ENCODE data around the gene OPA3.

Gene OPA3

DNA sequence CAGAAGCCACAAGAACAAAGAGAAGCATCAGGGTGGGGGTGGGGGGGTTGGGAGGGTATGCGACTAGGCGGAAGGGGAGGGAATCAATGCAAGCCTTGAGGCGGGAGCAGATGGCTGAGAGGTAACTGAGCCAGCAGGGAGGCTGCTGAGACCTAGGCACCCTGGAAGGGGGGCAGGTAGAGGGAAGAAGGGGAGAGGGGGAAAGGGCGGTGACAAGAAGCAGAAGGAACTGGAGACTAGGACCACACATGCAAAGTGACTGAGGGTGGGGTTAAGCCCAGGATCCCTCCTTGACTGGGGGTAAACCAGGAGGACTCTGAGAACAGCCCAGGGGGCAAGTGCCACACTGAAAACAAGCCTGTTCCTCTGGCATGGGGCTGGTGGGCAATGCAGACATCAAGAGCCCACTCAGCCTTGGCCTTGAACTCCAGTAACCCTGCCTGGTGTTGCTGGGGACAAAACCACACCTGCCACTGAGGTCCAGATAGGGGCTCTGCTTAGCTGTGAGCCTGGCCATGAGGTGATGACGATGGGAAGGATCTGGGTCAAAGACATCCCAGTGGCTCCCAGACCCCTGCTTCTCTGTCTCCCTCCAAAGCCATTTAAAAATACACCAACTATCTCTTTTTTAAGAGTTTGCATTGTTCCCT, 20.3 kb downstream of the OPA3 start:
- no peak for DNase-seq (ENCODE audit: low spot score)

DNA sequence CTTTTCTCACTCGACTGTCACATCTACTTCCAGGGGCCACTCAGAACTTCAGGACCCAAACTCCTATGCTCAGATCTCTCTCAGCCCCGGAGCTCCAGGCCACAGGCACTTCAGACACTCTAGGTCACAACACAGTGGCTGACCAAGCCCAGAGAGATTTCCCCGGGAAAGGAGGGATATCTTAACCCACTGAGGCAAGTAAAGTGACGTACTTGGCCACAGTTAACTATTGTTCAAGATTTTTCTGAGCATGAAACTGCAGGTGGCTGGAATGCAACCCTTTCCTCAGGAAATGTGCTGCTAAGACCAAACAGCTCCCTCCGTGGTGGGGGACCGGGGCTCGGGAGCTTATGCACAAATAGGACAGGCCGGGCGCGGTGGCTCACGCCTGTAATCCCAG, 23.9 kb downstream of the OPA3 start:
- no peak for DNase-seq (ENCODE audit: low spot score)

DNA sequence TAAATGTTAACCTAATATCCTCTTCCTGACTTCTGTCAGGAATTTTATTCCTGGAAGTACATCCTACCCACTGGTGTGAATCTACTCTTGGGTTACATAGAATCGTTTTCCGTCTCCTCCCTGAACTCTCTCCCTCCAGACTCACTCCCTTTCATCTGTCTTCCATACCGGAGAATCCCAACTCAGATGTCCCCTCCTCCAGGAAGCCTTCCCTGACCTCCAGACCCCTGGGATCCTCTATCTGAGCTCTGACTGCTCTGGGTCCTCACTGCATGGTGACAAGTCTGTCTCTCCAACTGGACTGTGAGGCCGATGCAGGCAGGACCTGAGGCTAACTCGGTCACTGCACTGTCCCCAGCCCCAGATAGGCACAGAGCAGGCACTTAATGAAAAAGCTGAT, 24.6 kb downstream of the OPA3 start:
- no peak for DNase-seq (ENCODE audit: low spot score)

DNA sequence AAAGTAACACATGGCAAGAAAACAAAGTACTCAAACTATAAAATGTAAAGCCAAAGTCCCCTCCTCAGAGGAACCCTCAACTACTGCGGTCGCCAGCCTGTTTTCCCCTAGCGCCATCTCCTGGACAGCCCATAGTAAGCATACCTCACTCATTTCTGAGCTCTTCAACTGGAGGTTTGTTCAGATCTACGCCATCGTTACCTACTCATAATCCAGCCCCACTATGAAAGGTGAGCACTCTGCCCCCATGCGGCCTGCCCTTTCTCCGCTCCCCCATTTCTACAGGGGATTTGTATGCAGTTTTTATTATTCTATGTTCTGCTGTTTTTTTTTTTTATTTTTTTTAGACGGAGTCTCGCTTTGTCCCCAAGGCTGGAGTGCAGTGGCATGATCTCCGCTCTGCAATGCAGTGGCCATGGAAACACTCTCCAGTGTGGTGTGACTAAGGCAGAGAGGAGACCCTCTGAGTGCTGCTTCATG, 26.2 kb downstream of the OPA3 start:
- DNase-seq (ENCODE audit: low spot score) = peak; percentile 52

DNA sequence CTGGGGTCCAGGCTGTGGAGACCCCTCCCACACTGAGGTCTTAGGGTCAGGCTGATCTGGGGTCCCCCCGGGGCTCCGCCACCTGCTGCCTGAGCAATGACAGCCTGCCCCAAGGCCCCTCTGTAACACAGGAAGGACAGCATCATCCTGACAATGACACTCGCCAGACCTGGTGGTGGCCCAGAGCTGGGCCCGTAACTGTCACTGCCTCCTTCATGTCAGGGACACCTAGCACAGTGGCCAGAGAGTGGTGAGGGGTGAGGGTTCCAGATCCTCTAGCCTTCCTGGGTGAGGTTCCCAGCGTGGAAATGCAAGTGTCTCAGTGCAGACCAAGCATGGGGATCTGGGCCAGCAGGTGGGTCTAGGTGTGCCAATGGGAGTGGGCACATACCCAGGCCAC, 27.8 kb downstream of the OPA3 start:
- no peak for DNase-seq (ENCODE audit: low spot score)

DNA sequence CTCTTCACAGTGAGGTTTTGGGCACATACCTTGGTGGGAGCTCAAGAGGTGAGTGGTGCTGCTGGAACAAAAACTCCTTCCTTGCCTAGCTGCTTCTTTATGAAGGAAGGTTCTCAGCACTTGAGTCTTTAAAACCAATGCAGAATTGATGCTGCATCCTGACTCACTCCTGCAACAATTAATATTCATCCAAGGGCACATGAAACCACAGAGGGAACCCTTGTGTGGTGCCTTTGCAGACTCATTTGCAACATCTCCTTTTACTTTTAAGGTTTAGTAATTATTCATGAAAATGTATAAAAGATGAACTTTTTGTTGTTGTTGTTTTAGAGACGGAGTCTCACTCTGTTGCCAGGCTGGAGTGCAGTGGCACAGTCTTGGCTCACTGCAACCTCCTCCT, 30.1 kb downstream of the OPA3 start:
- peak; percentile 10 for DNase-seq (ENCODE audit: low spot score)

DNA sequence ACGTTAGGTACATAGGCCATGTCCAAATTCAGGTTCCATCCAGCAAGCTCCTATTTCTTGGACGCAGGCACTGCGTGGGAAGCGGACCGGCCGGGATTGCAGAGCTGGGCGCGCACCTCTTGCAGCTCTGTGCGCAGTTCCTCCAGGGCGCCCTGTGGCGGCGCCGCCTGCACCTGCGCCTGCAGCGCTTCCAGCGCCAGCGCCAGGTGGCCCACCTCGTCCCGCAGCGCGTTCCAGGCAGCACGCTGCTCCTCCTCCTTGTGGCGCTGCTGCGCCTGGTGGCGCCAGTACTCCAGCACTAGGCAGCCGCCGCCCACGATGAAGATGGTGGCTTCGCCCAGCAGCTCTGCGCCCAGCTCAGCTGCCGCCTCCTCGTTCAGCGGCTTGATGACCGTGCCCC, 31.1 kb downstream of the OPA3 start:
- no peak for DNase-seq (ENCODE audit: low spot score)

DNA sequence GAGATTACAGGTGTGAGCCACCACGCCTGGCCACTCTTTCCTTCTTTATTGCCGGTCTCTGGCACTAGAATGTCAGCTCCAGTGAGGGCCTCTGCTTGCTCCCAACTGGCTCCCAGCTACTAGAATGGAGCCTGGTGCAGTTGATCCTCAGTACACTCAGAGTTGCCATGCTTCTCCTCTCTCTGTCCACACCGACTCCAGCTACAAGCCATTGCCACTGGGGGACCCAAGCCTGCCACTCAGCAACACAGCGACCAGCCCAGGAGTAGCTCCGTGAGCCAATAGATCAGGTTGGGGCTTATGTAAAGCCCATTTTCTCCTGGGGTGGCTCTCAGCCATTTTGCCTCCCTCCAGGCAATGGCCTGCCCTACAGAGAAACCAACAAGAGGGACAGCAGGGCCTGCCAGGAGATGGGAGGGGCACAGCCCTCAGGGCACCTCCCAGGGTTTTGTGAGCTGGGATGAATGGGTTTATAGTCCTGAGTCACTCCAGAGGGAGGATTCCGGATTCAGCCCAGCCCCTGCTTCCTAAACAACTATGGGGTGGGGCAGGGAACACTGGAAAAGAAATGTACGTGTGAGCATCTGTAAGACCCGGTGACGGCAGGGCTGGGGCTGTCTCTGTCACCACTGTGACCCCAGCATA, 36.5 kb downstream of the OPA3 start:
- peak; percentile 85 for DNase-seq (ENCODE audit: low spot score)

DNA sequence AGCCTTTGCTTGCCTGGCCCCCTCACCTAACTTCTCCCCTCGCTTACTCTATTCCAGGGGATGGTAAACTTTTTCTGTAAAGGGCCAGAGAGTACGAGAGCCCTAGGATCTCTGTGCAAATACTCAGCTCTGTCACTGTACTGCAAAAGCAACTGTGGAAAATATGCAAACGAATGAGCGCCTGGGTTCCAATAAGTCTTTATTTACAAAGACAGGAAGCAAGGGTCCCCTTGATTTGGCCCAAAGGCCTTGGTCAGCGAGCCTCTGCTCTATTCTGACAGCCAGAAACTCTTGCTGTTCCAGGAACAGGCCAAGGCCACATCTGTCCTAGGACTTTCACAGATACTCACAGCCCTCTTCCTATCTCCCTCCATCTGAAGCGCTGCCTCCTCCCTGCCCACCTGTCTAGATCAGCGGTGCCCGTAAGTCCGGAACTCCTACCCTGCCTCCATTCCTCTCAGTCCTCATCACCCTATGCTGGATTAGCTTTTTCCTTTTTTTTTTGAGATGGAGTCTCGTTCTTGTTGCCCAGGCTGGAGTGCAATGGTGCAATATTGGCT, 37.3 kb downstream of the OPA3 start:
- no peak for DNase-seq (ENCODE audit: low spot score)

DNA sequence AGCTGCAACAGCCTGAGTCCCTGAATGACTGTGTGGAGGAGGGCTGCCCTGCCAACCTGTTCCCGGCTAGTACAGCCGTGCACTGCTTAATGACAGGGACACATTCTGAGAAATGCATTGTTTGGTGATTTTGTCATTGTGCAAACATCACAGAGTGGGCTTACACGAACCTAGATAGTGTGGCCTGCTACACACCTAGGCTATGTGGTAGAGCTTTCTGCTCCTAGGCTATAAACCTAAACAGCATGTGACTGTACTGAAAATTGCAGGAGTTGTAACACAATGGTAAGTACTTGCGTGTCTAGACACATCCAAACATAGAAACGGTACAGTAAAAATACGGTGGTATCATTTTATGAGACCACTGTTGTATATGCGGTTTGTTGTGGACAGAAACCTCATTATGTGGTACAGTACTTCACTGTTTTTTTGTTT, 42.4 kb downstream of the OPA3 start:
- no peak for DNase-seq (ENCODE audit: low spot score)

DNA sequence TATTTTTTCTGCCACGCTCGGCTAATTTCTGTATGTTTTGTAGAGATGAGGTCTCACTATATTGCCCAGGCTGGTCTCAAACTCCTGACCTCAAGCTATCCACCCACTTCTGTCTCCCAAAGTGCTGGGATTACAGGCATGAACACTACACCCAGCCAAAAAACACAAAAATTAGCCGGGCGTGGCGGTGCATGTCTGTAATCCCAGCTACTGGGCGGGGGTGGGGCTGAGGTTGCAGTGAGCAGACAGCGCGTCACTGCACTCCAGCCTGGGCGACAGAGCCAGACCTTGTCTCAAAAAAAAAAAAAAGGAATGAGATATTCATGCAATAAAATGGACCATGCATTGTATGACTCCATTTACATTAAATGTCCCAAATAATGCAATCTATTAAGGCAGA, 45.1 kb downstream of the OPA3 start:
- DNase-seq (ENCODE audit: low spot score) = no peak

DNA sequence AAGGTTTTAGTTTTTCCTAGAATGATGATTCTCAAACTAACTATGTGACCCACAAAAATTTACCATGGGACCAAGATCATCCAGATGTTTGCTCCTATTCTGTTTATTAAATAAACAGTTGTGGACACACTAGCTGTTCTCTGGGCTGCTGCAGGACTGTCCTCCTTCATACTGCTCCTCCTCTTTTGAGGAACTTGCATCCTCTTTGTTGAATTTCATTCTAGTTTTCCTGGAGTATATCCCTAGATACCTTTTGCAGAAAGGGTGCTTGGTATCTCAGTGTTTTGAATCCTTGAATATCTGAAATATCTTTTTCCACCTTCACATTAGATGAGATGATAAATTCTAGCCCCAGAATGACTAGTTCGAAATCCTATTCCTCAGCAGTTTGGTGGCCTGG, 53.3 kb downstream of the OPA3 start:
- DNase-seq (ENCODE audit: low spot score) = no peak

DNA sequence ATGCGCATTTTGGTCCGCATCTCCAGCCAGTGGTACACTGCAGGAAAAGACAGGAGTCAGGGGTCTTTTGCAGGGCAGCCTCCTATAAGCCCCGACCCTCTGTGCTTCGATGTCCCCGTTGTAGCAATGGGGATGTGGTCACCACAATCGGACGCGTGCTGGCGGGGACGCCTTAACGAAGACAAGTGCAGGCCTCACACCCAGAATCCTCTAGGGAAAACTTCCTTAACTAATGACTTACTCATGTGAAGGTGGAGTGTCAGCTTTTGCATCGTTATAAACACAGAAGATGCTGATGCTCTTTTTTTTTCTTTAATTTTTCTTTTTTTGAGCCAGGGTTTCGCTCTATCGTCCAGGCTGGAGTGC, 55.2 kb downstream of the OPA3 start:
- DNase-seq (ENCODE audit: low spot score) = no peak

DNA sequence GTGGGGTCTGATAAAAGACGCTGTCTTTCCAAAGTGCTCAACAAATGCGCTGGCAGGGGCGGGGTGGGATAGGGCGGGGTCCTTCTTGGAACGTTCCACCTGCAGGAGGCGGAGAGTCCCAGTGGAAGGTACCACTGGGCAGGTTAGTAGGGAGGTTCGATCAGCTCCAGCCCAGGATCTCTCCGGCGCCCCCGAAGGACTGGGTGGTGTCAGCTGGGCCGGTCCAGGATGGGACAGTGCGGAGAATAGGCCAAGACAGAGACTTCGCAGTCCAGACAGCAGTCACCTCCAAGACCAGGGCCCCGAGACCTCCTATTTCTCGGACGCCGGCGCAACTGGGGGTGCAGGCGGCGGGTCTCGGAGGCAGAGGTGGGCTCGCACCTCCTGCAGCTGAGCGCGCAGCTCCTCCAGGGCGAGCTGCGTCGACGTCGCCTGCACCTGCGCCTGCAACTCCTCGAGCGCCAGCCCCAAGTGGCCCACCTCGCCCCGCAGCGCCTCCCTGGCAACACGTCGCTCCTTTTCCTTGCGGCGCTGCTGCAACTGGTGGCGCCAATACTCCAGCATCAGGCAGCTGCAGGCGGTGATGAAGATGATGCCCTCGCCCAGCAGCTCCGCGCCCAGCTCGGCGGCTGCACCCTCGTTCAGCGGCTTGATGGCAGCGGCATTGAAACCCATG, 55.7 kb downstream of the OPA3 start:
- DNase-seq (ENCODE audit: low spot score) = peak; percentile 24

DNA sequence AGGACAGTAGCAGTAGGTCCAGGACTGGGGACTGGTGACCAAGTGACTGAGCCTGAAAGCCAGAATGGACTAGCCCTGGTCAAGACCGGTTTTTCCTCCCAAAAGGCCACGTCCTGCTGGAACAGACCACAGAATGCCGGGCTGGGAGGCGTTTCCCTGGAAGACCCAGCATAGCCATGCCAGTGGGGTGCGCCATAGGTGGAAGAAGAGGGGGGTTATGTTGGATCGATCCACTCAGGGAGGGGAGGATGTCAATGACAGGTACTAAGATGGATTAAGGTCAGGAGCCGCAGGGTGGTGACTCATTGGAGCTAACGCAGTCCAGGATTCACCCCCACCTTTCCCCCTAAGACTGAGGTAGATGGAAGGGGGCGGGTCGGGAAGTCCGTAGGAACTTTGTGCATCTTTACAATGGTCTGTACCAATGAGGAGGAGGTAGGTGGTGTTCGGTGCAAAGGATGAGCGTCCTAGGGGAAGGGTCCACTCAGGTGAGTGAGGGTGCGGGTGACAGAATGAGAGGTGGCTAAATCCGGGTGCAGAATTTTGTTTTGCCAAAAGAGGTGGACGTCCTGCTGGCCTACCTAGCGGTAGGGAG, 56.4 kb downstream of the OPA3 start:
- peak; percentile 24 for DNase-seq (ENCODE audit: low spot score)

DNA sequence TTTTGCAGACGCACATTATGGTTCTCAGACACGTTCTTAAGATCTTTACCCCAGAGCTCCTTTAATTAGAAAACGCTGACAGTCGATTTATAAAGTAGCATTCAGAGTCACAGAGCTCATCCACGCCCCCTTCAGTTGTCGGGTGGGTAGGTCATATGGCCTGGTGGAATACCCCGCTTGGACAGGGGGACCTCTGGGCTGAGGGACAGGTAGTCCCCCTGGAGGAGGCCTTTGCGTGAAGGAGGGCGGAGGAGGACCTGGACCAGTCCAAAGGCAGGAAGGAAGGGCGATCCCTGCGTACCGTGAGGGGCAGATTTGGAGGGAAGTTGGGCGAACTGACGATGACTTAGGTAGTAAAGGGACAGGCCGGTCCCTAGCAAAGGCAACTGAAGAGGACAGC, 56.9 kb downstream of the OPA3 start:
- DNase-seq (ENCODE audit: low spot score) = no peak

DNA sequence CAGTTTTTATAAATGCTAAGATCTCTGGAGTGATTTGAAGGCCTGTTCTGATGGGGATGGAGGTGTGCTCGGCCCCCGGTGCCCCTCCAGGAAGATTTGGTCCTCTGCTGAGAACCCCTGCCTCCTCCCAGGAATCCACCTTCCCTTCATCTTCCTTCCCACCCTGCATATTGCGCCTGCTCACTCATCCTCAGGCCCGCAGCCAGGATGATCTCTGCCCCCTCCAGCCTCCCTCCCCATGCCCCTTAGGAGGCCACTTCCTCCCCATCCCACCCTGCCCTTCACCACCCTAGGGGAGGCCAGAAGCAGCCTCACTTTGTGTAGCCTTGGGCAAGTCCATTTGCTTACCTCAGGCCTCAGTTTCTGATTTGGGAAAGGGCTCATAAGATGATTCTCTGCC, 57.6 kb downstream of the OPA3 start:
- DNase-seq (ENCODE audit: low spot score) = no peak

DNA sequence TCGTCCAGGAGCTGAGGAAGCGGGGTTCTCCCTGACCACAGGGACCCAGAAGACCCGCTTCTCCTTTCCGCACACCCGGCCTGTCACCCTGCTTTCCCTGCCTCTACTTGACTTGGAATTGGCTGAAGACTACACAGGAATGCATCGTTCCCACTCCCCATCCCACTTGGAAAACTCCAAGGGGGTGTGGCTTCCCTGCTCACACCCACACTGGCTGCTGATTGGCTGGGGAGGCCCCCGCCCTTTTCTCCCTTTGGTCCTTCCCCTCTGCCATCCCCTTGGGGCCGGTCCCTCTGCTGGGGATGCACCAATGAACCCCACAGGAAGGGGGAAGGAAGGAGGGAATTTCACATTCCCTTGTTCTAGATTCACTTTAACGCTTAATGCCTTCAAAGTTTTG, 58.5 kb downstream of the OPA3 start:
- DNase-seq (ENCODE audit: low spot score) = peak; percentile 82

DNA sequence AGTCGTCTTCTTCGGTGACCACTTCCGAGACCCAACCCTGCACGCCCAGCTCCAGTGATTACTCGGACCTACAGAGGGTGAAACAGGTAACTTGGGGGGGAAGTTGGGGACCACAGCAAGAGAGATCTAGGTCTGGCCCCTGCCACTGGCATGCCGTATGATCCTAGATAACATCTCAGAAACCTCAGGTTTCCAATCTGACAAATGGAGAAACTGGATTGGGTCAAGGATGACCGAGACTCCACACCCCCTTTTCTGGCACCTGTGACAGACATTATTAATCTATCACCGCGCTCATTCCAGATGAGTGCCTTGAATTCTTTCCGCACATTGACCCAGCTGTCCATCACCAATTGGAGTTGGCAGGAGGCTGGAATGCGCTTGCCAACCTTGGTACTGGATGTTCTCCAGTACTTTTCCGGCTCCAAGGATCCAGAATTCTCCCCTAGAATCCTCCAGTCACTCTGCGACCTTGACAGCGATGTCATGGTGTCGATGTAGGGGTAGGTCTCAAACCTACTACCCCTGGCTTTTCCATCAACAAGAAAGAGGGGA, 60.0 kb downstream of the OPA3 start:
- no peak for DNase-seq (ENCODE audit: low spot score)

DNA sequence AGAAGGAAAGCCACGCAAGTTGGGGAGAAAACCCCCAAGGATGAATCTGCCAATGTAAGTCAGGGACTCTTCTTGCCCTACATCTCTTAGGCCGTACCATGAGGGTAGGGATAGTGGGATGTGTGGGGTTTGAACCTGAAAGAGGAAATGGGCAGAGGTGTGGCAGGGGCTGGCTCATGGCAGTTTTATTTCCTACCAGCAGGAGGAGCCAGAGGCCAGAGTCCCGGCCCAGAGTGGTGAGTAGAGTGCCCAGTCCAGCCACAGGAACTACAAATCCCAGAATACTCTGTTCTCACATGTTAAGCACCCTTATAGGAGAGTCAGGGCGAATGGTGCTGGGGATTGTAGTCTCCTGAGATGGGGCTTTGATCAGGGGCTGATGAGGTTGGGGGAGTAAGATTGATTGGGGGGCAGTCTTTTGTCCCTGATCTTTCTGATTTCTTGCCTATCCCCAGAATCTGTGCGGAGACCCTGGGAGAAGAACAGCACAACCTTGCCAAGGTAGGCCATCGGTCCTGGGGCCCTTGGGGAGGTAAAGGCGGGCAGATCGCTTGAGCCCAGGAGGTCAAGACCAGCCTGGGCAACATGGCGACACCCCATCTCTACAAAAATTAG, 60.9 kb downstream of the OPA3 start:
- peak; percentile 90 for DNase-seq (ENCODE audit: low spot score)

DNA sequence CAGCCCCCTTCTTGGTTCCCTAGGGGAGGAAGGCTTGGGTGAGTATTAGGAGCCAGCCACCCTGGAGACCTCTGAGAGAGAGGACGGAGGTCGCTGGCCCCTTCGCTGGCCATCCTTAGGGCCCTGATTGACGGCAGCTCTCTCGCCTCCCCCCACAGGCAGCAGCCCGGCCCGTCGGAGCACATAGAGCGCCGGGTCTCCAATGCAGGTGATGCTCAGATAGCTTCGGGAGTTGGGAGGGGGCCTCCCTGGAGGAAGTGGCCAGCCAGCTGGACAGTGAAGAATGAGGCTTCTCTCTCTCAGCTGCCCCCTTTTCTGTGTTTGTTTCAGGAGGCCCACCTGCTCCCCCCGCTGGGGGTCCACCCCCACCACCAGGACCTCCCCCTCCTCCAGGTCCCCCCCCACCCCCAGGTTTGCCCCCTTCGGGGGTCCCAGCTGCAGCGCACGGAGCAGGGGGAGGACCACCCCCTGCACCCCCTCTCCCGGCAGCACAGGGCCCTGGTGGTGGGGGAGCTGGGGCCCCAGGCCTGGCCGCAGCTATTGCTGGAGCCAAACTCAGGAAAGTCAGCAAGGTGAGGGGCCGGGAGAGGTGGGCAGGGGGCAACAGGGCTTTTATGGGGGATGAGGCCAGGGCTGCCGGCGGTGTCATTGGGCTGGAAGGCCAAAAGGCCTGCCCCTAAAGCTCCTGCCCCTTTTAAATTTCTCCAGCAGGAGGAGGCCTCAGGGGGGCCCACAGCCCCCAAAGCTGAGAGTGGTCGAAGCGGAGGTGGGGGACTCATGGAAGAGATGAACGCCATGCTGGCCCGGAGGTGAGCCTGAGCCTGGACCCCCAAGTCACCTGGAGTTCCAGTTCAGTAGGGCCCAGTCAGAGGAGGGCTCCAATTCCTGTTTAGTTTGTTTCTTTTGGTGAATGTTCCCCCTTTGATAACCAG, 62.3 kb downstream of the OPA3 start:
- DNase-seq (ENCODE audit: low spot score) = no peak
